Endodermal cell (in vitro differentiated cells): ENCODE data around the gene DBH. TPM values are rescaled to one million over a fixed set of nuclear protein-coding genes. Genes with fewer than 3 reads are reported as not detected.

Experiments used
- DNase-seq: peaks from one replicate; pipeline ENCODE4 v3.0.0-alpha.2; 2017
- H3K27ac ChIP-seq: 2 replicates; pipeline ENCODE4 v1.5.1; 2013; ENCODE audit warnings: mild to moderate bottlenecking, low read depth, low read length, moderate library complexity
- H3K27me3 ChIP-seq: 2 replicates; pipeline ENCODE4 v1.6.1; 2013; ENCODE audit warnings: mild to moderate bottlenecking, low read length, moderate library complexity; ENCODE audit not compliant: insufficient read depth, control insufficient read depth, poor library complexity, severe bottlenecking
- H3K36me3 ChIP-seq: 2 replicates; pipeline ENCODE4 v1.7.0; 2013; ENCODE audit warnings: mild to moderate bottlenecking, low read length, moderate library complexity; ENCODE audit not compliant: control insufficient read depth, insufficient read depth
- H3K4me1 ChIP-seq: one replicate; pipeline ENCODE4 v1.7.0; 2013; ENCODE audit warnings: low read length; ENCODE audit not compliant: control insufficient read depth, insufficient read depth
- H3K4me3 ChIP-seq: 2 replicates; pipeline ENCODE4 v1.5.1; 2013; ENCODE audit warnings: mild to moderate bottlenecking, low read length, moderate library complexity
- H3K9ac ChIP-seq: 2 replicates; pipeline ENCODE4 v1.6.1; 2013; ENCODE audit warnings: mild to moderate bottlenecking, low read length, moderate library complexity; ENCODE audit not compliant: poor library complexity, severe bottlenecking; ENCODE audit errors: extremely low read depth
- H3K9me3 ChIP-seq: 2 replicates; pipeline ENCODE4 v1.6.1; 2013; ENCODE audit warnings: mild to moderate bottlenecking, low read length, moderate library complexity; ENCODE audit not compliant: control insufficient read depth
- H3K27ac Mint-ChIP-seq: 2 replicates; pipeline ENCODE4 v1.8.0; 2020; ENCODE audit warnings: mixed read lengths
- H3K27me3 Mint-ChIP-seq: 2 replicates; pipeline ENCODE4 v1.8.0; 2021; ENCODE audit warnings: mild to moderate bottlenecking, mixed read lengths; ENCODE audit not compliant: insufficient read depth
- H3K36me3 Mint-ChIP-seq: 2 replicates; pipeline ENCODE4 v1.8.0; 2020; ENCODE audit warnings: low read depth, mixed read lengths
- H3K4me1 Mint-ChIP-seq: 2 replicates; pipeline ENCODE4 v1.8.0; 2020; ENCODE audit warnings: mixed read lengths
- H3K4me3 Mint-ChIP-seq: 2 replicates; pipeline ENCODE4 v1.8.0; 2020; ENCODE audit warnings: mild to moderate bottlenecking, moderate library complexity, mixed read lengths
- H3K9me3 Mint-ChIP-seq: 2 replicates; pipeline ENCODE4 v1.8.0; 2020; ENCODE audit warnings: mild to moderate bottlenecking, mixed read lengths
- CTCF ChIP-seq: fragments of 200-600 bp; sonication (generic); conservative IDR thresholded peaks from 2 replicates; pipeline ENCODE4 v1.5.0; 2021; ENCODE audit warnings: antibody characterized with exemption, mild to moderate bottlenecking
- WGBS, 2 experiments: methylation state at CpG; one replicate each; pipeline versions ENCODE4 v1.1.5 to v1.1.7; 2013; ENCODE audit warnings: missing lambda C conversion rate in 2 of 2, mixed read lengths in 1 of 2; ENCODE audit not compliant: insufficient coverage in 1 of 2, insufficient read length in 1 of 2; 5-methylcytosine and 5-hydroxymethylcytosine counted together
- total RNA-seq, 2 donors: library from RNA; stranded (reverse); fragmentation: NEBNext Ultra II Directional in 1 of 2; extraction: Animal tissue kit (Norgen Biotek cat#: 25700) in 1 of 2; gene quantifications; 2 replicates in 1 of 2; 3 replicates in 1 of 2; pipeline ENCODE4 v1.2.1, GENCODE V29; 2021

Gene DBH
- total RNA-seq, 2 donors from 2014 or later, result not detected

GRCh38 chr9:133598978-133599377, 37.2 kb upstream of the DBH start:
- Mint-ChIP-seq H3K9me3 (peaks cover 30% of the 10 kb centered on the region), H3K4me3 (no peak overlapping the region), H3K36me3 (no peaks in the 10 kb centered on the region), H3K4me1 (no peaks in the 10 kb centered on the region), H3K27ac (no peak overlapping the region), H3K27me3 (peaks cover 12% of the 10 kb centered on the region)
- Histone ChIP-seq H3K27ac (no peak overlapping the region), H3K27me3 (no peaks in the 10 kb centered on the region), H3K9me3 (peaks cover 9% of the 10 kb centered on the region), H3K4me1 (no peaks in the 10 kb centered on the region), H3K36me3 (no peaks in the 10 kb centered on the region), H3K9ac (no peak overlapping the region), H3K4me3 (no peak overlapping the region)
- 85 to 100% methylated on average over 1 to 7 of the region's 7 CpGs for WGBS, 2 experiments
- DNase-seq, result no peak
- TF ChIP-seq CTCF, result no peak

- Mint-ChIP-seq H3K27ac (no peak overlapping the region), H3K36me3 (no peaks in the 10 kb centered on the region), H3K4me3 (no peak overlapping the region), H3K4me1 (no peaks in the 10 kb centered on the region), H3K27me3 (peaks cover 8% of the 10 kb centered on the region), H3K9me3 (peaks cover 30% of the 10 kb centered on the region)
- Histone ChIP-seq H3K4me1 (no peaks in the 10 kb centered on the region), H3K36me3 (no peaks in the 10 kb centered on the region), H3K9me3 (peaks cover 9% of the 10 kb centered on the region), H3K9ac (no peak overlapping the region), H3K27ac (no peak overlapping the region), H3K4me3 (no peak overlapping the region), H3K27me3 (no peaks in the 10 kb centered on the region)
- no peak for TF ChIP-seq CTCF
- 96 to 100% methylated on average over 1 to 6 of the region's 6 CpGs for WGBS, 2 experiments
- no peak for DNase-seq
Observed at GRCh38 chr9:133599470-133600173, 36.5 kb upstream of the DBH start.

GRCh38 chr9:133600739-133601138, 35.4 kb upstream of the DBH start:
- Histone ChIP-seq H3K36me3 (no peaks in the 10 kb centered on the region), H3K4me1 (no peaks in the 10 kb centered on the region), H3K9ac (no peak overlapping the region), H3K9me3 (peaks cover 9% of the 10 kb centered on the region), H3K4me3 (no peak overlapping the region), H3K27me3 (no peaks in the 10 kb centered on the region), H3K27ac (no peak overlapping the region)
- Mint-ChIP-seq H3K4me1 (no peaks in the 10 kb centered on the region), H3K9me3 (peaks cover 26% of the 10 kb centered on the region), H3K27ac (no peak overlapping the region), H3K36me3 (no peaks in the 10 kb centered on the region), H3K27me3 (peaks cover 7% of the 10 kb centered on the region), H3K4me3 (no peak overlapping the region)
- WGBS, 2 experiments, result 29 to 79% methylated on average over 2 to 5 of the region's 7 CpGs
- TF ChIP-seq CTCF, result no peak
- no peak for DNase-seq
